Fibroblast of pulmonary artery (primary cell): ENCODE results near the gene AGAP1.

ENCODE experiments used
- DNase-seq: peaks from one replicate; pipeline ENCODE4 v3.0.0-alpha.2; 2010; ENCODE audit warnings: low read depth
- H3K4me3 ChIP-seq: replicated peaks from 2 replicates; pipeline ENCODE4 v1.5.1; 2011; ENCODE audit warnings: low read depth, mild to moderate bottlenecking, control low read depth, low read length, moderate library complexity
- CTCF ChIP-seq: IDR thresholded peaks from 2 replicates; pipeline ENCODE4 v1.5.1; 2011; ENCODE audit warnings: mild to moderate bottlenecking, control low read depth, low read length, inconsistent platforms; ENCODE audit errors: missing control alignments

Gene AGAP1

GRCh38 chr2:235658351-235659174, 164.7 kb downstream of the AGAP1 start:
- DNase-seq, result no peak
- no peak for TF ChIP-seq CTCF
- H3K4me3 ChIP-seq, result no peak overlapping the region

GRCh38 chr2:235659767-235660322, 166.0 kb downstream of the AGAP1 start:
- peak; percentile 73 for DNase-seq
- no peak for TF ChIP-seq CTCF
- no peak overlapping the region for H3K4me3 ChIP-seq

- DNase-seq, result no peak
- TF ChIP-seq CTCF, result no peak
- no peak overlapping the region for H3K4me3 ChIP-seq
These were observed 166.7 kb downstream of the AGAP1 start for GRCh38 chr2:235660484-235661082.

- no peak for DNase-seq
- H3K4me3 ChIP-seq, result no peak overlapping the region
- no peak for TF ChIP-seq CTCF
These were observed 167.5 kb downstream of the AGAP1 start for GRCh38 chr2:235661167-235661937.

GRCh38 chr2:235661952-235662351, 168.1 kb downstream of the AGAP1 start:
- no peak for TF ChIP-seq CTCF
- no peak overlapping the region for H3K4me3 ChIP-seq
- no peak for DNase-seq

- DNase-seq, result no peak
- no peak overlapping the region for H3K4me3 ChIP-seq
- no peak for TF ChIP-seq CTCF
These were observed 170.0 kb downstream of the AGAP1 start for GRCh38 chr2:235663875-235664274.
